Peyer's patch (tissue), 4 donors: ENCODE results near the gene ABCA6. TPM values are rescaled to one million over a fixed set of nuclear protein-coding genes. Genes with fewer than 3 reads are reported as not detected.
"Not testable (repeated sequence)": the region's sequence is repeated elsewhere in the genome, so short reads cannot be mapped to it uniquely, and the experiment has no call there.

Source experiments
- DNase-seq, 3 donors: peaks; one replicate each; pipeline ENCODE4 v3.0.0-alpha.2; 2017 to 2019
- H3K27ac ChIP-seq, 4 donors: fragments of 200-600 bp; sonication (generic); one replicate each; pipeline ENCODE4 v1.5.1; 2016 to 2019
- H3K27me3 ChIP-seq, 2 donors: fragments of 200-600 bp; sonication (generic); one replicate each; pipeline ENCODE4 v1.5.1; 2019
- H3K36me3 ChIP-seq, 3 donors: fragments of 200-600 bp; sonication (generic); one replicate each; pipeline ENCODE4 v1.5.1; 2016 to 2019
- H3K4me1 ChIP-seq, 4 donors: fragments of 200-600 bp; sonication (generic); one replicate each; pipeline ENCODE4 v1.5.1; 2016 to 2019
- H3K4me3 ChIP-seq, 4 donors: fragments of 200-600 bp; sonication (generic); 1 replicate in 3 of 4; 2 replicates in 1 of 4; pipeline ENCODE4 v1.5.1; 2016 to 2019; ENCODE audit warnings: mild to moderate bottlenecking in 1 of 4
- H3K9me3 ChIP-seq, 4 donors: fragments of 200-600 bp; sonication (generic); one replicate each; pipeline ENCODE4 v1.5.1; 2016 to 2019; ENCODE audit warnings: mild to moderate bottlenecking in 1 of 4
- CTCF ChIP-seq, 6 experiments: fragments of 450-650 bp in 4 of 6; fragments of 200-600 bp in 2 of 6; sonication (generic) in 1 of 6; IDR thresholded peaks; one replicate each; pipeline ENCODE4 v1.5.1; 2017 to 2019; ENCODE audit warnings: antibody characterized with exemption in 6 of 6, mild to moderate bottlenecking in 3 of 6, moderate library complexity in 1 of 6
- POLR2A ChIP-seq, 2 donors: fragments of 450-650 bp; IDR thresholded peaks; one replicate each; pipeline ENCODE4 v1.5.1; 2017; ENCODE audit warnings: antibody characterized with exemption in 2 of 2, mild to moderate bottlenecking in 2 of 2, moderate library complexity in 2 of 2
- total RNA-seq, 4 donors: library from RNA; depleted of rRNA; stranded (reverse); fragments of >200 nt; gene quantifications; one replicate each; pipeline ENCODE4 v1.1.0, GENCODE V29; 2016

Gene ABCA6
- total RNA-seq, 4 donors from 2014 or later = 23.8 to 59.4 (median 41.1) TPM

- H3K4me3 ChIP-seq = no peak overlapping the region
- no peak overlapping the region for H3K27ac ChIP-seq
- H3K4me1 ChIP-seq = no peaks in the 10 kb centered on the region
- no peak for TF ChIP-seq POLR2A (IDR thresholded peaks at IDR 0.05)
- TF ChIP-seq CTCF (IDR thresholded peaks at IDR 0.05) = peak in 2 of 6 experiments; percentile 18 to 26
- DNase-seq = no peak
- no peaks in the 10 kb centered on the region for H3K36me3 ChIP-seq
- no peaks in the 10 kb centered on the region for H3K9me3 ChIP-seq
- H3K27me3 ChIP-seq = no peaks in the 10 kb centered on the region
Observed at GRCh38 chr17:69084911-69085310, 56.8 kb downstream of the ABCA6 start.

DNA sequence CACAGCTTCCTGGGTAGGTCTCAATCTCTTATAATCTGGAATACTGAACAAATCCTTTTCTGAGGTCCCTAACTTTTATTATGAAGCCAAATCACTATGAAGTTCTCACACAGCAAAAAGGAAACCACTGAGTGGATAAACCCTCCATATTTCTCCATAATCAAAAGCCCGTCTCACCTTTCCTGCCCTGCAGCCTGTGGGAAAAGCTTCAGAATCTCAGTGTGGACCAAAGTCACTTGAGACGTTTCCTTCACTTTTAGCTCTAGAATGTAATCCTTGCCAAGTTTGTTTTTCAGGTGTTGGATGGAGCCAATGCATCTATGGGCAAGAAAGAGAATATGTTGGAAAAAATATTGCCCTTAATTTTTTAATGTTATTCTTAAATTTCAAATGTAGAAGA is 59.0 kb downstream of the ABCA6 start:
- Histone ChIP-seq H3K9me3 (no peaks in the 10 kb centered on the region), H3K27ac (no peak overlapping the region), H3K27me3 (no peaks in the 10 kb centered on the region), H3K4me1 (no peaks in the 10 kb centered on the region), H3K4me3 (no peak overlapping the region), H3K36me3 (no peaks in the 10 kb centered on the region)
- TF ChIP-seq POLR2A (IDR thresholded peaks at IDR 0.05) = no peak
- TF ChIP-seq CTCF (IDR thresholded peaks at IDR 0.05) = no peak
- DNase-seq = no peak

GRCh38 chr17:69078864-69079263 is 62.8 kb downstream of the ABCA6 start:
- Histone ChIP-seq H3K36me3 (no peaks in the 10 kb centered on the region), H3K4me3 (no peak overlapping the region), H3K27me3 (no peaks in the 10 kb centered on the region), H3K9me3 (no peaks in the 10 kb centered on the region), H3K27ac (no peak overlapping the region), H3K4me1 (no peaks in the 10 kb centered on the region)
- TF ChIP-seq POLR2A (IDR thresholded peaks at IDR 0.05) = no peak
- no peak for TF ChIP-seq CTCF (IDR thresholded peaks at IDR 0.05)
- no peak for DNase-seq

DNA sequence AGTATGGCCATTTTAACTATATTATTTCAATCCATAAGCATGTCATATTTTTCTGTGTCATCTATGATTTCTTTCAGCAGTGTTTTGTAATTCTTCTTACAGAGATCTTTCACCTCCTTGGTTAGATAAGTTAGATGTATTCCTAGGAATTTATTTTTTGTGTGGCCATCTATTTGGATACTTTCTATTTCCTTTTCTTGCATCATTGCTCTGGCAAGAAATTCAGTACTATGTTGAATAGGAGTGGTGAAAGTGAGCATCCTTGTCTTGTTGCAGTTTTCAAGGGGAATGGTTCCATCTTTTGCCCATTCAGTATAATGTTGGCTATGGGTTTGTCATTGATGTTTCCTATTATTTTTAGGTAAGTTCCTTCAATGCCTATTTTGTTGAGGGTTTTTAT is 65.9 kb downstream of the ABCA6 start:
- TF ChIP-seq POLR2A (IDR thresholded peaks at IDR 0.05) = no peak
- no peak for TF ChIP-seq CTCF (IDR thresholded peaks at IDR 0.05)
- no peak for DNase-seq
- Histone ChIP-seq H3K4me3 (no peak overlapping the region), H3K27me3 (no peaks in the 10 kb centered on the region), H3K9me3 (no peaks in the 10 kb centered on the region), H3K36me3 (no peaks in the 10 kb centered on the region), H3K27ac (no peak overlapping the region), H3K4me1 (no peaks in the 10 kb centered on the region)

DNA sequence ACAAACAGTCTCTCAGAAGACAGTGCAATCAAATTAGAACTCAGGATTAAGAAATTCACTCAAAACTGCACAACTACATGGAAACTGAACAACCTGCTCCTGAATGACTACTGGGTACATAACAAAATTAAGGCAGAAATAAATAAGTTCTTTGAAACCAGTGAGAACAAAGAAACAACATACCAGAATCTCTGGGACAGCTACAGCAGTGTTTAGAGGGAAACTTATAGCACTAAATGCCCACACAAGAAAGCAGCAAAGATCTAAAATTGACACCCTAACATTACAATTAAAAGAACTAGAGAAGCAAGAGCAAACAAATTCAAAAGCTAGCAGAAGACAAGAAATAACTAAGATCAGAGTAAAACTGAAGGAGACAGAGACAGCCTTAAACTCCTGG is 68.3 kb downstream of the ABCA6 start:
- not testable (repeated sequence) for H3K27me3 ChIP-seq, H3K36me3 ChIP-seq, H3K9me3 ChIP-seq, DNase-seq, H3K4me3 ChIP-seq, H3K4me1 ChIP-seq, H3K27ac ChIP-seq

- not testable (repeated sequence) for DNase-seq, H3K4me1 ChIP-seq, H3K9me3 ChIP-seq, H3K27ac ChIP-seq, H3K4me3 ChIP-seq, H3K27me3 ChIP-seq, H3K36me3 ChIP-seq
Observed at GRCh38 chr17:69072803-69073256, 68.9 kb downstream of the ABCA6 start.

DNA sequence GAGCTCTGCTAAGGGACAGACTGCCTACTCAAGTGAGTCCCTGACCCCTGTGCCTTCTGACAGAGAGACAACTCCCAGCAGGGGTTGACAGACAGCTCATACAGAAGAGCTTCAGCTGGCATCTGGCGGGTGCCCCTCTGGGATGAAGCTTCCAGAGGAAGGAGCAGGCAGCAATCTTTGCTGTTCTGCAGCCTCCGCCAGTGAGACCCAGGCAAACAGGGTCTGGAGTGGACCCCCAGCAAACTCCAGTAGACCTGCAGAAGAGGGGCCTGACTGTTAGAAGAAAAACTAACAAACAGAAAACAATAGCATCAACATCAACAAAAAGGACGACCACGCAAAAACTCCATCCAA is 70.5 kb downstream of the ABCA6 start:
- H3K4me3 ChIP-seq, H3K36me3 ChIP-seq, H3K27me3 ChIP-seq, DNase-seq, H3K4me1 ChIP-seq, H3K9me3 ChIP-seq, H3K27ac ChIP-seq: not testable (repeated sequence)

GRCh38 chr17:69070378-69071232 is 71.1 kb downstream of the ABCA6 start:
- DNase-seq, H3K27ac ChIP-seq, H3K4me3 ChIP-seq, H3K27me3 ChIP-seq, H3K36me3 ChIP-seq, H3K9me3 ChIP-seq, H3K4me1 ChIP-seq: not testable (repeated sequence)
